HUES6 (cell line): ENCODE data around the gene GRK5.

ENCODE experiments used
- H3K27ac ChIP-seq: 2 replicates; pipeline ENCODE4 v1.7.0; 2013; ENCODE audit warnings: low read depth, mild to moderate bottlenecking, low read length, inconsistent platforms
- H3K27me3 ChIP-seq: 2 replicates; pipeline ENCODE4 v1.6.1; 2013; ENCODE audit warnings: low read length; ENCODE audit not compliant: control insufficient read depth, insufficient read depth
- H3K36me3 ChIP-seq: 2 replicates; pipeline ENCODE4 v1.6.1; 2013; ENCODE audit warnings: low read length; ENCODE audit not compliant: control insufficient read depth, insufficient read depth
- H3K4me1 ChIP-seq: 2 replicates; pipeline ENCODE4 v1.6.1; 2013; ENCODE audit warnings: low read length; ENCODE audit not compliant: control insufficient read depth, insufficient read depth
- H3K4me3 ChIP-seq: 2 replicates; pipeline ENCODE4 v1.5.1; 2013; ENCODE audit warnings: low read depth, low read length
- H3K9ac ChIP-seq: one replicate; pipeline ENCODE4 v1.6.1; 2013; ENCODE audit warnings: mild to moderate bottlenecking, low read length
- H3K9me3 ChIP-seq: 2 replicates; pipeline ENCODE4 v1.6.1; 2013; ENCODE audit warnings: low read depth, low read length; ENCODE audit not compliant: control insufficient read depth, insufficient read depth

The GRK5 gene

DNA sequence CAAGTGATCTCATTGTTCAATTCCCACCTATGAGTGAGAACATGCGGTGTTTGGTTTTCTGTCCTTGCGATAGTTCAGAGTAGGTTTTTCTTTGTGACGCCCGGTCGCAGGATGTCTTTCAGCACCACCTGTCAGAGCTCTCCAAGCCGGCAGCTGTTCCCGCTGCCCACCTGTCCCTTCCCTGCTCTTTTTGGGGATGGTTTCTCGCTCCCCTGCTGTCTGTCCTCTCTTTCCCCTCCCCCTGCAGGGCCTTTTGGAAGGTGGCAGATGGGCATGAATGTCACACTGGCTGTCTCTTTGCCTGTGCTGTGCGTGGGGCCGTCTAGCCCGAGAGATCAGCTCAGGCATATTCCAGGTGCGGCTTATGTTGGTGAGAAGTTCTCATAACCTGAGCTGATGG is 137.0 kb downstream of the GRK5 start:
- Histone ChIP-seq H3K9ac (no peak overlapping the region), H3K27me3 (no peaks in the 10 kb centered on the region), H3K36me3 (no peaks in the 10 kb centered on the region), H3K9me3 (no peaks in the 10 kb centered on the region), H3K27ac (no peak overlapping the region), H3K4me3 (no peak overlapping the region), H3K4me1 (peaks cover 11% of the 10 kb centered on the region; the same call in 1 of the 2 replicates)

GRCh38 chr10:119346095-119346832 is 138.9 kb downstream of the GRK5 start:
- no peak overlapping the region for H3K27ac ChIP-seq
- no peaks in the 10 kb centered on the region for H3K27me3 ChIP-seq
- no peak overlapping the region for H3K9ac ChIP-seq
- no peak overlapping the region for H3K4me3 ChIP-seq
- no peaks in the 10 kb centered on the region for H3K36me3 ChIP-seq
- peaks cover 7% of the 10 kb centered on the region; the same call in 1 of the 2 replicates for H3K9me3 ChIP-seq
- peaks cover 11% of the 10 kb centered on the region; the same call in 1 of the 2 replicates for H3K4me1 ChIP-seq

DNA sequence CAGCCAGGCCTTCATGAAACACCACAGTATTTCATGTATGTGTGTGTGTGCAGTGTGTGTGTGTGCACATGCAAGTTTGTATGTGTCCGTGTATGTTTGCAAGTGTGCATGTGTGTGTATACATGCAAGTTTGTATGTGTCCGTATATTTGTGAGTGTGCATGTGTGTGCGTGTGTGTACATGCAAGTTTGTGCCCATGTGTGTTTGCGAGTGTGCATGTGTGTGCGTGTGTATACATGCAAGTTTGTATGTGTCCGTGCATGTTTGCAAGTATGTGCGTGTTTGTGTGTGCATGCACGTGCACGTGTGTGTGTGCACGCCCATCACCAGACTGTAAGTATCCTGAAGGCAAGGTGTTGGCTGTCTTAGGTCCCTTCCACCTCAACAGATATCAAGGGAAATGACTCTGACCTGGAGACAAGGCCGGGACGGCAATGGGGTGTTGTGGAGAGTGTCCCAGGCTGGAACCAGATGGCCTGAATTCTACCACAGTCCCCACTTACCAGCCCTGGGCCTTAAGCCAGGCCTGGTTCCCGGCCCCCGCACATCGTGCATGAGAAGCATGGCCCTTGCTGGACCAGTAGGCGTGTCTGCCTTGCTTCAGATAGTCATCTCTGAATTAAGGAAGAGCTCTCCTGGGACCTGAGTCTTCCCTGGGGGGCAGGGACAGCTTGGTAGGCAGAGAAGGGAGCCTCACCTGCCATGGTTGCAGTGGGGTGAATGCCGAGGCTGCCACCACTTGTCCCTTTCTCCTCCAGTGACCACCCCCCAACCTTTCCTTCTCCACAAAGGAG is 140.0 kb downstream of the GRK5 start:
- H3K9ac ChIP-seq, result no peak overlapping the region
- peaks cover 11% of the 10 kb centered on the region; the same call in 1 of the 2 replicates for H3K4me1 ChIP-seq
- H3K4me3 ChIP-seq, result no peak overlapping the region
- H3K27ac ChIP-seq, result no peak overlapping the region
- H3K9me3 ChIP-seq, result peaks cover 17% of the 10 kb centered on the region
- no peaks in the 10 kb centered on the region for H3K36me3 ChIP-seq
- no peaks in the 10 kb centered on the region for H3K27me3 ChIP-seq

DNA sequence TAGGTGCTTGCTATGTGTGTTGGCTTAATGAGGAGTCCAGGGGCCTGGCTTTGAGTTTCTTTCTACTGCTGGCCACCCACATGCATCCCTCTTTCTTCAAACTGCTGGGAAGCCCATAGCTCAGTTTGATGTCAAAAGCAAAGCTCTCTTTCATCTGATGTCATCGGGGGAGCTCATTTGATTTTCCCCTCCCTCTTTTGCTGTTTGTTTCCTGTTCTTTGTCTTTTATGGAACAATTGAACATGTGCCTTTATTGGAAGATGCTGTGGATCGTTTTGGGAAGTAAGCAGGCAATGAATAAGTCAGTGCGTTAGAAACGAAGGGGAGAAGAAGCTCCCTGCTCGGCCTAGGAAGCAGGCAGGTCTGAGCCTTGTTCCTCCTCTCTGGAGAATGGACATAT is 140.7 kb downstream of the GRK5 start:
- no peak overlapping the region for H3K4me3 ChIP-seq
- no peak overlapping the region for H3K9ac ChIP-seq
- no peaks in the 10 kb centered on the region for H3K36me3 ChIP-seq
- H3K9me3 ChIP-seq, result peaks cover 21% of the 10 kb centered on the region
- peaks cover 11% of the 10 kb centered on the region; the same call in 1 of the 2 replicates for H3K4me1 ChIP-seq
- H3K27ac ChIP-seq, result no peak overlapping the region
- H3K27me3 ChIP-seq, result no peaks in the 10 kb centered on the region

- H3K4me1 ChIP-seq, result peaks cover 11% of the 10 kb centered on the region; the same call in 1 of the 2 replicates
- no peaks in the 10 kb centered on the region for H3K36me3 ChIP-seq
- H3K4me3 ChIP-seq, result no peak overlapping the region
- H3K27me3 ChIP-seq, result no peaks in the 10 kb centered on the region
- H3K9ac ChIP-seq, result no peak overlapping the region
- peaks cover 21% of the 10 kb centered on the region for H3K9me3 ChIP-seq
- H3K27ac ChIP-seq, result no peak overlapping the region
Measured at GRCh38 chr10:119348516-119349240, 141.3 kb downstream of the GRK5 start.

DNA sequence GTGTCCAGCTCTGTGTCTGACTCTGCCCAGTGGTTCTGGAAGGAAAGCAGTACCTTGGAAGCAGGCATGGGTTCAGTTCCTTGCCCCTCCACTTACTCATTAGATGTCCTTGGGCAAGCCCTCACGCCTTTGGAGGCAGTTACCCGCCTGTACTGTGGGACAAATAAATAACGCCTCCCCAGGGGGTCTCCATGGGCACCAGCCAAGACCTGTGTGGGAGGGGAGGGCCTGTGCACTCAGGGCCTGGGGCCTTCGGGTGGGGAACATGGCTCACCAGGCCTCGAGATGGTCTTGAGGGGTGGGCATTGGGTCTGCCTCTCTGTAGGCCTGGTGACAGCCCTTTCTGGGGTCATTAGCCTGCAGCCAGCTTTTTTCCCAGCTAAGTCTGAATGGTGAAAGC is 142.0 kb downstream of the GRK5 start:
- no peak overlapping the region for H3K4me3 ChIP-seq
- peaks cover 11% of the 10 kb centered on the region; the same call in 1 of the 2 replicates for H3K4me1 ChIP-seq
- peaks cover 21% of the 10 kb centered on the region for H3K9me3 ChIP-seq
- no peak overlapping the region for H3K27ac ChIP-seq
- no peak overlapping the region for H3K9ac ChIP-seq
- no peaks in the 10 kb centered on the region for H3K27me3 ChIP-seq
- no peaks in the 10 kb centered on the region for H3K36me3 ChIP-seq

GRCh38 chr10:119349937-119350501 is 142.6 kb downstream of the GRK5 start:
- no peaks in the 10 kb centered on the region for H3K27me3 ChIP-seq
- H3K4me3 ChIP-seq, result no peak overlapping the region
- no peak overlapping the region for H3K9ac ChIP-seq
- H3K9me3 ChIP-seq, result peaks cover 21% of the 10 kb centered on the region
- peaks cover 8% of the 10 kb centered on the region; the same call in 1 of the 2 replicates for H3K4me1 ChIP-seq
- H3K36me3 ChIP-seq, result no peaks in the 10 kb centered on the region
- no peak overlapping the region for H3K27ac ChIP-seq

GRCh38 chr10:119350502-119351097 is 143.2 kb downstream of the GRK5 start:
- Histone ChIP-seq H3K4me1 (peaks cover 8% of the 10 kb centered on the region; the same call in 1 of the 2 replicates), H3K27ac (no peak overlapping the region), H3K27me3 (no peaks in the 10 kb centered on the region), H3K9me3 (peaks cover 23% of the 10 kb centered on the region), H3K9ac (no peak overlapping the region), H3K4me3 (no peak overlapping the region), H3K36me3 (no peaks in the 10 kb centered on the region)

GRCh38 chr10:119351189-119351588 is 143.8 kb downstream of the GRK5 start:
- H3K4me3 ChIP-seq, result no peak overlapping the region
- H3K36me3 ChIP-seq, result no peaks in the 10 kb centered on the region
- H3K9me3 ChIP-seq, result peaks cover 29% of the 10 kb centered on the region
- no peak overlapping the region for H3K9ac ChIP-seq
- H3K4me1 ChIP-seq, result peaks cover 5% of the 10 kb centered on the region; the same call in 1 of the 2 replicates
- no peak overlapping the region for H3K27ac ChIP-seq
- H3K27me3 ChIP-seq, result no peaks in the 10 kb centered on the region

- Histone ChIP-seq H3K9ac (no peak overlapping the region), H3K9me3 (peaks cover 37% of the 10 kb centered on the region), H3K4me3 (no peak overlapping the region), H3K4me1 (peaks cover 4% of the 10 kb centered on the region; the same call in 1 of the 2 replicates), H3K27me3 (no peaks in the 10 kb centered on the region), H3K27ac (no peak overlapping the region), H3K36me3 (no peaks in the 10 kb centered on the region)
Measured at GRCh38 chr10:119352042-119352441, 144.7 kb downstream of the GRK5 start.
